SIG-M5 (cell line): ENCODE measurements around the gene DNMT3L.
"Not testable (repeated sequence)": the region's sequence is repeated elsewhere in the genome, so short reads cannot be mapped to it uniquely, and the experiment has no call there.

Experiments
- DNase-seq: peaks from one replicate; lab custom pipeline; 2025; lab: John Stamatoyannopoulos, UW

DNMT3L gene

GRCh38 chr21:44249204-44250037, 12.3 kb downstream of the DNMT3L start:
- DNase-seq = not testable (repeated sequence)

GRCh38 chr21:44247904-44248303, 13.8 kb downstream of the DNMT3L start:
- not testable (repeated sequence) for DNase-seq

- not testable (repeated sequence) for DNase-seq
These were observed 17.7 kb downstream of the DNMT3L start for GRCh38 chr21:44243980-44244379.

GRCh38 chr21:44241281-44241680, 20.4 kb downstream of the DNMT3L start:
- not testable (repeated sequence) for DNase-seq

GRCh38 chr21:44240842-44241241, 20.9 kb downstream of the DNMT3L start, which contains the start of gene ICOSLG:
ICOSLG (minus strand) TSS chr21:44240943; CDS start chr21:44240817, 126 bp downstream.
- not testable (repeated sequence) for DNase-seq

- DNase-seq = not testable (repeated sequence)
These were observed 21.3 kb downstream of the DNMT3L start for GRCh38 chr21:44240353-44240752.

- not testable (repeated sequence) for DNase-seq
These were observed 32.1 kb downstream of the DNMT3L start for GRCh38 chr21:44229561-44229960.

GRCh38 chr21:44228109-44228508, 33.6 kb downstream of the DNMT3L start:
- DNase-seq = not testable (repeated sequence)

- DNase-seq = not testable (repeated sequence)
These were observed 34.1 kb downstream of the DNMT3L start for GRCh38 chr21:44227614-44228013.

GRCh38 chr21:44225605-44226004, 36.1 kb downstream of the DNMT3L start:
- DNase-seq = not testable (repeated sequence)

- DNase-seq = not testable (repeated sequence)
These were observed 38.4 kb downstream of the DNMT3L start for GRCh38 chr21:44223334-44223733.

GRCh38 chr21:44220674-44221073, 41.0 kb downstream of the DNMT3L start:
- DNase-seq = not testable (repeated sequence)

GRCh38 chr21:44218461-44218860, 43.2 kb downstream of the DNMT3L start:
- DNase-seq = not testable (repeated sequence)

- not testable (repeated sequence) for DNase-seq
These were observed 49.7 kb downstream of the DNMT3L start for GRCh38 chr21:44211978-44212377.

- not testable (repeated sequence) for DNase-seq
These were observed 50.1 kb downstream of the DNMT3L start for GRCh38 chr21:44211574-44211973.

GRCh38 chr21:44207860-44208646, 53.6 kb downstream of the DNMT3L start:
- DNase-seq = not testable (repeated sequence)

GRCh38 chr21:44206698-44207676, 54.7 kb downstream of the DNMT3L start:
- not testable (repeated sequence) for DNase-seq

GRCh38 chr21:44206187-44206586, 55.5 kb downstream of the DNMT3L start:
- not testable (repeated sequence) for DNase-seq

- not testable (repeated sequence) for DNase-seq
These were observed 59.0 kb downstream of the DNMT3L start for GRCh38 chr21:44202590-44203299.

GRCh38 chr21:44199997-44200396, 61.7 kb downstream of the DNMT3L start:
- not testable (repeated sequence) for DNase-seq

GRCh38 chr21:44199448-44199847, 62.2 kb downstream of the DNMT3L start:
- no peak for DNase-seq
